Cerebellar cortex (tissue), 1 donor: ENCODE measurements around the gene ENOX1.
A peak's percentile ranks its signal among the peaks of the same experiment; 100 is the strongest.
"Not testable (repeated sequence)": the region's sequence is repeated elsewhere in the genome, so short reads cannot be mapped to it uniquely, and the experiment has no call there.

Experiments
- DNase-seq: peaks from one replicate; pipeline ENCODE4 v3.0.0-alpha.2; 2015; ENCODE audit warnings: low spot score

The ENOX1 gene

DNA sequence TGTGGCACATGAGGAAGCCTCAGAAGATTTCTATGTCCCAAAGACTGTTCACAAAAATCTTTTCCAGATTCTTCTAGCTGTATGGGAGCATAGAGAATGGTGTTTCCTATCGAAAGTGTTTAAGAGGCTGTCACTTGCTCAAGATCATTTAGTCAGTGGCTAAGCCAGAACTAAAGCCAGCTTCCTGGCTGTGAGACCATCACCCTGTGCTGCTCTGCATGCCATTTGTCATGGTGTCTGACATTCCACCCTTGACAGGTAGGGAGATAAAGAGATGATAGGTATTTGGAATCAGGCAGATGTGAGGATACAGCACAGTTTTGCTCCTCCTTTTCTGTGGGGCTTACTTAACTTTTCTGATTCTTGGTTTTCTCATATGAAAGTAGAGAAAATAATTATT is 586.0 kb downstream of the ENOX1 start:
- no peak for DNase-seq

GRCh38 chr13:43200307-43200706 is 586.5 kb downstream of the ENOX1 start:
- DNase-seq = no peak

GRCh38 chr13:43196750-43197370 is 589.9 kb downstream of the ENOX1 start:
- peak; percentile 24 for DNase-seq

GRCh38 chr13:43196086-43196621 is 590.6 kb downstream of the ENOX1 start:
- peak; percentile 90 for DNase-seq

GRCh38 chr13:43195551-43195950 is 591.2 kb downstream of the ENOX1 start:
- no peak for DNase-seq

- DNase-seq = no peak
Observed at GRCh38 chr13:43195112-43195511, 591.7 kb downstream of the ENOX1 start.

GRCh38 chr13:43193789-43194420 is 592.9 kb downstream of the ENOX1 start:
- DNase-seq = no peak

DNA sequence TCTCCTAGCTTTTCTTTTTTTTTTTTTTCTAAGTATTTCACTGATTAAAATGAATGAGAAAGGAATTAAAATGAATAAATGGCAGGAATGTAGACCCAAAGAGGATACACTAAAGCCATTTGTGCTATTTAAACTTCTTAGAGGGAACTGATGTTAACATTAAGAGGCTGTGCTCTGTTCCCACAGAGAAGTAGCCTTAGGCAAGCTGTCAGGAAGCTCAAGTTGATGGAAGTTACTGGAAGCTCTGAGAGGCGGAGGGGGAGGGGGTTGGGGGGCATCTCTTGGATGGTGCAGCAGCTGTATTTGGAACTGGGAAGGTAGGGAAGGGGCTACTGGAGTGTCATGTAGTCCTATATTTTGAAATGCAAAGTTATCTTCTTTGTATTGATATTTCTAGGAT is 595.2 kb downstream of the ENOX1 start:
- DNase-seq = no peak

- DNase-seq = no peak
Observed at GRCh38 chr13:43185226-43185625, 601.5 kb downstream of the ENOX1 start.

GRCh38 chr13:43180837-43181236 is 605.9 kb downstream of the ENOX1 start:
- DNase-seq = no peak

DNA sequence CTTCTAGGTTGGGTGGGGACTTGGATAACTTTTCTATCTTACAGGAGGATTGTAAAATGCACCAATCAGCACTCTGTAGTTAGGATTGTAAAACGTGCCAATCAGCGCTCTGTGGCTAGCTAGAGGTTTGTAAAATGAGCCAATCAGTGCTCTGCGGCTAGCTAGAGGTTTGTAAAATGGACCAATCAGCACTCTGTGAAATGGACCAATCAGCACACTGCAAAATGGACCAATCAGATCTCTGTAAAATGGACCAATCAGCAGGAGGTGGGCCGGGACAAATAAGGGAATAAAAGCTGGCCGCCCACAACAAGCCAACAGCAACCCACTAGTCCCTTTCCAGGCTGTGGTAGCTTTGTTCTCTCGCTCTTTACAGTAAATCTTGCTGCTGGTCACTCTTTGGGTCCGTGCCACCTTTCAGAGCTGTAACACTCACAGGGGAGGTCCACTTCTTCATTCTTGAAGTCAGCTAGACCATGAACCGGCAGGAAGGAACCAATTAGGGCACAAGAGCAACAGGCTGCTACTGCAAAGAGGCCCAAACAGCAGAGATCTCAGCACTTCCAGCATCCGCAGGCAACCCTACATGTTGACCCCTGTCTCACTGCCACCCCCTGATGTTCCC is 606.6 kb downstream of the ENOX1 start:
- DNase-seq = no peak

GRCh38 chr13:43171489-43171888 is 615.3 kb downstream of the ENOX1 start:
- no peak for DNase-seq

- DNase-seq = no peak
Observed at GRCh38 chr13:43170506-43170905, 616.3 kb downstream of the ENOX1 start.

GRCh38 chr13:43168434-43168833 is 618.3 kb downstream of the ENOX1 start:
- DNase-seq = not testable (repeated sequence)

GRCh38 chr13:43167731-43168130 is 619.0 kb downstream of the ENOX1 start:
- DNase-seq = no peak

DNA sequence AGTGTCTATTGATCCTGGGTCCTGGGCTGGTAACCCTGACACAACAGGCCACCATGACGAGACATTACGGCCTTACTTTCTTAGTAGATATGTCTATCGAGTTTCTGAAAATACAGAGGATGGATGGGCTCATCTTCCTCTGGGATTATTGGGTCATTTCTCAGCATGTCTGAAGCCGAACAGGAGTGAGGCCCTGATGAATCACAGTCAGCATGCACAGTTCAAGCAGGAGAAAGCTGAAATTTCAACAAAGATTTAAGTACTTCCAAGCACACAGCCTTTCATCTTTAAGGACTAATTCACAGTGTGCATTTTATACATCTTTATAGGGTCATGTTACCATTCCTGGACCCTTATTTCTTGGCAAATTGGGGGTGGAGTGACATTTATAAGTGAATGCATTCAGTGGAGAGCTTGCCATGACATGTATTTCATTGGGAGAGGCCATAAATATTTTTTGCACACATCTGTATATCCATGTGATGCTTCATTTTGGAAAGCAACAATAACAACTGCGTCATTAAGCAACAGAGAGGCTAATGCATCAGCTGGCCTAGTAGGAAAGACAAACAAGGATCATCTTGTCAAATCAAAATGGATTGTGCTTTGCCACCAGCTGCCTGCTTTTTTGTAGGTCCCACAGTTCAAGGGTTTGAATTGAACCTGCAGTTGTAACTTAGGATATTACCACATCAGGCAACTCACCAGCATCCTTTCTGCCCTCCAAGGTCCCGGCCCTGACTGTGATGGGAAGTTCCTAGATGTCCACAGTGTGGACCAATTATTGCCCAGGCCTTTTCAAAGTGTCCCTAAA is 619.9 kb downstream of the ENOX1 start:
- no peak for DNase-seq
